Breast epithelium (tissue), 3 donors: Measurements from ENCODE around the gene DYNC1I1.

Experiments
- CTCF ChIP-seq, 3 donors: fragments of 450-650 bp; IDR thresholded peaks; one replicate each; pipeline ENCODE4 v1.5.1; 2016 to 2017; ENCODE audit warnings: antibody characterized with exemption in 3 of 3, mild to moderate bottlenecking in 3 of 3, moderate library complexity in 3 of 3
- POLR2A ChIP-seq: fragments of 450-650 bp; IDR thresholded peaks from one replicate; pipeline ENCODE4 v1.6.1; 2016; ENCODE audit warnings: antibody characterized with exemption, mild to moderate bottlenecking, moderate library complexity
- POLR2AphosphoS5 ChIP-seq, 3 donors: sonication (generic); formaldehyde crosslinking; IDR thresholded peaks; one replicate each; pipeline ENCODE4 v1.6.1; 2017; ENCODE audit warnings: antibody characterized with exemption in 3 of 3

GRCh38 chr7:96040250-96040772 lies 268.0 kb downstream of the DYNC1I1 start:
- TF ChIP-seq CTCF (IDR thresholded peaks at IDR 0.05) (no peak), POLR2A (no peak), POLR2AphosphoS5 (IDR thresholded peaks at IDR 0.05) (no peak)
